GM12878 (cell line): ENCODE results near the gene VEGFB.

Experiments
- BACH1 ChIP-seq: fragments of 450-650 bp; IDR thresholded peaks from 2 replicates; pipeline ENCODE4 v1.6.1; 2017; ENCODE audit warnings: mild to moderate bottlenecking, borderline replicate concordance
- CBX5 ChIP-seq: sonication (generic); IDR thresholded peaks from 2 replicates; pipeline ENCODE4 v1.6.1; 2016; ENCODE audit warnings: low read depth, moderate library complexity, mild to moderate bottlenecking, inconsistent platforms
- CEBPZ ChIP-seq: fragments of 150-350 bp; IDR thresholded peaks from 2 replicates; pipeline ENCODE4 v1.6.1; 2016; ENCODE audit warnings: low read depth, low read length
- POLR2A ChIP-seq: IDR thresholded peaks from 2 replicates; pipeline ENCODE4 v1.6.1; 2011; ENCODE audit warnings: low read depth, mild to moderate bottlenecking, low read length

GRCh38 chr11:64283092-64283491, 48.7 kb downstream of the VEGFB start:
- TF ChIP-seq POLR2A: no peak
- TF ChIP-seq CBX5: no peak
- no peak for TF ChIP-seq BACH1
- TF ChIP-seq CEBPZ: no peak
